ENCODE measurements around the gene CXCL13.
"Not testable (repeated sequence)": the region's sequence is repeated elsewhere in the genome, so short reads cannot be mapped to it uniquely, and the experiment has no call there.

The CXCL13 gene, protein sequence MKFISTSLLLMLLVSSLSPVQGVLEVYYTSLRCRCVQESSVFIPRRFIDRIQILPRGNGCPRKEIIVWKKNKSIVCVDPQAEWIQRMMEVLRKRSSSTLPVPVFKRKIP

GRCh38 chr4:77605210-77605902, at the start of gene CXCL13:
TSS of gene CXCL13 (plus strand) at chr4:77605820. CDS start at chr4:77605866, 46 bp downstream.
- no peak for DNase-seq

DNA sequence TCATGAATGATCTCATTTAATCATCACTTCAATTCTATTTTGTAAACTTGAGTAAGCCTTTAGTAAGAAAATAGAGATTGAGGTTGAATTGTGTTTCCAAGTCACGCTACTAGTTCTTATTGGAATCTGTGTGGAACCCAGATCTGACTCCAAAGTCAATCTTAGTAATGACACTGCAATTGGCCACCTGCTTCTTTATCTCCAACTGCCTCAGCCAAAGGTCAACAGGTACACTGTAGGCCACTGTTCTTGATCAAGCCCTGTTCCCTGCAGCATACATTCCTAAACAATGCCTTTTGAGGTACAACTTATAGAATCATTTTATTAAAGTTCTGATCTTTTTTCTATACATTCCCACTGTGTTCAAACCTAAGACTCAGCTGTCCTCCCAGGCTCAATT, 45.5 kb upstream of the CXCL13 start:
- DNase-seq = no peak

GRCh38 chr4:77561720-77562119, 43.9 kb upstream of the CXCL13 start:
- not testable (repeated sequence) for DNase-seq

DNA sequence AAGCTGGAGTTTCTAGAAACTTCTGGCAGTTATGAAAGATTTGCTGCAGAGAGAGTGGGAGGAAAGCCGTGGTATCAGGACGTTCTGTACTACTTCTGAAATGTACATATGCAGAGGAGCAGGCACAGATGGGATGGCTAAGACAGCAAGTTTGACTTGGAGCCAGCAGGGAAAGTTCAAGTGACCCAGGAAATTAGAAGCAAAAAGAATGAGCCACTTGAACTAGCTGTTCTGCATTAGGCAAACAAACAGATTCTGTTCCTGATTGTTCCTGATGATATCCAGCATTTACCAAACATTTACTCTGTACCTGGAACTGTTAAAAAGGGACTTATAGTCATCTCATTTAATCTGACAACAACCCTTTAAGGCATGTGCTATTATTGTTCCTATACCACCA, 41.4 kb upstream of the CXCL13 start:
- peak in 1 of 56 donors; percentile 19 for DNase-seq

DNA sequence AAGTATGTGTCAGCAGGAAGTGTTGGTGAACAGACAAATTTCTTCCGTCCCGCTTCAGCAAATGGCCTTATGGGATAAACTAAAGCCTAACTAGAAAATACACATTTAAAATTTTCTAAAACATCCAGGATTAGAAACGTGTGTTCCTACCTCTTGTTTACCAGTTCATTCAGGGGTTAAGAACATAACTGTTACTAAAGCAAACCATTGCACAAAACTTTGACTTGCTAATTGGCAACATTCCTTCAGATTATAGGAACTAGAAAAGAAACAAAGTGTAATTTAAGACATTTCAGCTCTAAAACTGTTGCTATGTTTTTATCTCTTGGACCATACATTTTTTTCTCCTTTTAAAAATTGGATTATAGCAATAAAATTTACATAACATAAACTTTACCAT, 39.5 kb upstream of the CXCL13 start:
- no peak for DNase-seq

- no peak for DNase-seq
These were observed 38.1 kb upstream of the CXCL13 start for GRCh38 chr4:77567549-77567948.

DNA sequence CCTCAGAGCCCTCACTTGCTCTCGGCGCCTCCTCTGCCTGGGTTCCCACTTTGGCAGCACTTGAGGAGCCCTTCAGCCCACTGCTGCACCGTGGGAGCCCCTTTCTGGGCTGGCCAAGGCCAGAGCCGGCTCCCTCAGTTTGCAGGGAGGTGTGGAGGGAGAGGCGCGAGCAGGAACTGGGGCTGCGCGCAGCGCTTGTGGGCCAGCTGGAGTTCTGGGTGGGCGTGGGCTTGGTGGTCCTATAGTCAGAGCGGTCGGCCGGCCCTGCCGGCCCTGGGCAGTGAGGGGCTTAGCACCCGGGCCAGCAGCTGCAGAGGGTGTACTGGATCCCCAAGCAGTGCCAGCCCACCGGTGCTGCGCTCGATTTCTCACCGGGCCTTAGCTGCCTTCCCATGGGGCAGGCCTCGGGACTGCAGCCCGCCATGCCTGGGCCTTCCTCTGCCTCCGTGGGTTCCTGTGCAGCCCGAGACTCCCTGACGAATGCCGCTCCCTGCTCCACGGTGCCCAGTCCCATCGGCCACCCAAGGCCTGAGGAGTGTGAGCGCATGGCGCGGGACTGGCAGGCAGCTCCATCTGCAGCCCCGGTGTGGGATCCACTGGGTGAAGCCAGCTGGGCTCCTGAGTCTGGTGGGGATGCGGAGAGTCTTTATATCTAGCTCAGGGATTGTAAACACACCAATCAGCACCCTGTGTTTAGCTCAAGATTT, 35.0 kb upstream of the CXCL13 start:
- not testable (repeated sequence) for DNase-seq

GRCh38 chr4:77576351-77576750, 29.3 kb upstream of the CXCL13 start:
- DNase-seq = no peak

GRCh38 chr4:77578145-77578544, 27.5 kb upstream of the CXCL13 start:
- DNase-seq = no peak

GRCh38 chr4:77579406-77580076, 26.1 kb upstream of the CXCL13 start:
- no peak for DNase-seq

DNA sequence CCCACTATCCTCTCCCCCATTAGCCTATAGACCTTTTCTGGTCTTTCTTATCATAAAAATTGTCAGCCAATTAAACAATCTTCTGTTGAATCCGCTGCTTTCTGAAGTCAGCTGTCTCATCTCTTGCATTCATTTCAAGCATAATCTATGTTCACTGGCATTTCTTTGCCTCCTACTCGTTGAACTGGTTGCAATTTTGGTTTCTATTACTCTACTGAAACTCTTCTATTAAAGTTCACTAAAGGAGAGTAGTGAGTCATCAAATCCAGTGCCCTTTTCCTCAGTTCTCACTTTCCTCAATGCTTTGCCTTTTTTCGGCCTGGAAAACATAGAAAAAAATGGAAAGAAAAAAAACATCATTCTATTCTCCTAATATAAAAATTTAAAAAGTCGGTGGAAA, 23.9 kb upstream of the CXCL13 start:
- no peak for DNase-seq

DNA sequence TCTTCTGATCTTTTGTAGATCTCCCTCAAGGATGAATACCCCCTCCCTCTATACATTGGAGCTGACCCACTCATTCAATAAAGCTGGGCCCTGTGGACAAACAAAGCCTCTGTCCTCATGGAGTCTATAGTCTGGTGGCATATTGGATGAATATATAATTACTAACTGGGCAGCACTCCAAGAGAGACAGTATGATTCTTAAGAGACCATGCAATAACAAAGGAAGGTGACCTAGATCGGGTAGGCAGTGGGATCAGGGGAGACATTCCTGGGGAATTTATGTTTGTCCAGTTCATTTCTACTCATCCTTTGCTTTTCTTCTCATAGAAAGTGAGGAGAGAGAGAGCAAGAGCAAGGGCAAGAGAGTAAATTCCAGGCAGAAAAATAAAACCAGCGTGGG, 23.5 kb upstream of the CXCL13 start:
- no peak for DNase-seq

GRCh38 chr4:77582711-77583110, 22.9 kb upstream of the CXCL13 start:
- no peak for DNase-seq

GRCh38 chr4:77586951-77587383, 18.7 kb upstream of the CXCL13 start:
- no peak for DNase-seq

DNA sequence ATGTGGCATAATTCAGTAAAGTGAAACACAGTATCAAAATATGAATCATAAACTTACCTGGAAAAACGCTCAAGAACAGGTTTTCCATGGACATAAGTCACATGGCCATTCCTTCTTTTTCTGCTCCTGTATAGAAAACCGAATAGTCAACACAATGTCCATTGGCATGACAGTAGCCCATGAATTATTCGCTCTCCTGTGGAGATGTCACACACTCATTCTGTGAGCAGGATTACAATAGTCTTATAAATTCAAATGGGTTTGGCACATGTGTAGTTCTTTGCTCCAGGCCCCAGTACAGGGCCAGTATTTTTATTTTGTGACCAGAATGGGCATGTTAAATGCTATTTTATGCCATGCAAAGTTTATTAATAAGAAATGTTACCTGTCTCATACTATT, 15.1 kb upstream of the CXCL13 start:
- no peak for DNase-seq

DNA sequence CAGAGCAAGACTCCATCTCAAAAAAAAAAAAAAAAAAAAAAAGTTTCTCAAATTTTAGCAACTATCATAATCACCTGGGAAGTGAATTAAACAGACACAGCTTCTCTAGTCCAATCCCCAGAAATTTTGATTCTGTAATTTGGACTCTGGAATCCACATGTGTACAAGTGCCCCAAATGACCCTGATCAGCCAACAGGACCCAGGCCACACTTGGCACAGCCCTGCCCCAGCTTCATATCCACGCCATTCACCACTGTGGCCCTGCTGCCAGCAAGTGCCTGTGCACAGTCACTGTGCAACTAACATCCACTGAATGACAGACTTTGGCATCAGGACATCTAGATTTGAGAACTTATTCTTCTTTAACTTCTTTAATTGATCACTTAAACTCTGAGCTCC, 14.1 kb upstream of the CXCL13 start:
- DNase-seq = no peak

DNA sequence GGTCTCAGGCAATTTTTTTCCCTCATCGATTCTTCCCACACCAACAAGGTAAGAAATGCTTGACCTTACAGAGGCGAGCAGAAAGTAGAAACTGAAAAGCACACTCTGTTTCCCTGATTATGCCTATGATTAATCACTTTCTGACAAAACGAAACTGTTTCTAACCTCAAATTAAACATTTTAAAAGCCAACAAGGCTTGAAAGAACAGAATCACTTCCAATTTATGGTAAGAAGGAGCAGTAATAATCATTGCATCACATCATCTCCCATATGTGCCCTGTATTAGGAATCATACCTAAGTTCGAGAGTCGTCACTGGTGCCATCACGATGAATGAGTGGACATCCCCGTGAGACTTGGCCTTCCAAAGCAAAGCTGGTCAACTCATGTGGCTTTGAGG, 12.5 kb upstream of the CXCL13 start:
- no peak for DNase-seq

- DNase-seq = no peak
These were observed 11.6 kb upstream of the CXCL13 start for GRCh38 chr4:77593993-77594392.

DNA sequence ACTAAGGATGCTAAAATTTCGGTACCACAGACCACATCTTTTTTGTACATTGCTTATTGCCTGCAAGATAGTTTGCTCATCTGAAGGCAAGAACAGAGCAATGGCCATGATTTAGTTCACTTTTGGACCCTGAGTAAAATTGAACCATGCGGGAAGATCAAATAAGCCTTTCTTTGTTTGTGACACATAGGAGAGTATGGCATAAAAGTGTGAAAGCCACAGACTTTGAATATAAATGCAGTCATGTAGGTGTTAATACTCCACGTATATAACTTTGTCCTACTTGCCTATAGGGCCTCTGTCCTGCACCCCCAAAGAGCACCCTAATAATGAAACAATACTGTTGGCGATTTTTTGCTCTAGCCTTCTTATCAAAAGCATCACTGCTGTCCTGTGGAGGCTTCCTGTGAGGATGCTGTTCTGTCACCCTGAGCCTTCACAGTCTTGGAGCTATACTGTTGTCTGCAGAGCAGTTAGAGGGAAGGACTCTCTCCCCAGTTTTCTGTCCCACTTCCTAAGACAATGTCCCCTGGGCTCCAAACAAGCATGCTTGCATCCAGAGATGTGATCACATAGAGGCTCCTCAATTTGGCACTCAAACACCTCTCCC, 10.2 kb upstream of the CXCL13 start:
- no peak for DNase-seq

- no peak for DNase-seq
These were observed 6.2 kb upstream of the CXCL13 start for GRCh38 chr4:77599378-77599777.

- DNase-seq = peak in 2 of 56 donors; percentile 7
These were observed 4.8 kb upstream of the CXCL13 start for GRCh38 chr4:77600521-77601451.
